Stimulated activated CD4-positive, alpha-beta T cell treated with anti-CD3 and anti-CD28 coated beads, Interleukin-12 subunit alpha, Interleukin-12 subunit beta, amount 100 ng/mL, for 24 hours (primary cell): ENCODE results near the gene RTL10.

Experiments used
- DNase-seq, 2 experiments: peaks; one replicate each; pipeline ENCODE4 v3.0.0-alpha.2; 2020; ENCODE audit warnings: low read depth in 2 of 2

The RTL10 gene

GRCh38 chr22:19809741-19810140 is 44.9 kb downstream of the RTL10 start:
- no peak for DNase-seq

- no peak for DNase-seq
These were observed 45.7 kb downstream of the RTL10 start for GRCh38 chr22:19808873-19809478.

GRCh38 chr22:19807914-19808872 is 46.5 kb downstream of the RTL10 start:
- DNase-seq: no peak

- no peak for DNase-seq
These were observed 47.3 kb downstream of the RTL10 start for GRCh38 chr22:19807161-19807913.

- DNase-seq: no peak
These were observed 48.2 kb downstream of the RTL10 start for GRCh38 chr22:19806213-19807160.

GRCh38 chr22:19805821-19806212 is 48.9 kb downstream of the RTL10 start:
- no peak for DNase-seq
